H9 (cell line): ENCODE results near the gene SGSM2. TPM values are rescaled to one million over a fixed set of nuclear protein-coding genes. Genes with fewer than 3 reads are reported as not detected.
A peak's percentile ranks its signal among the peaks of the same experiment; 100 is the strongest.

ENCODE experiments used
- DNase-seq: peaks from one replicate; pipeline ENCODE4 v3.0.0-alpha.2; 2017
- H2AFZ ChIP-seq: one replicate; pipeline ENCODE4 v1.6.1; 2013; ENCODE audit warnings: mild to moderate bottlenecking, low read length, control low read depth, moderate library complexity
- H2AK5ac ChIP-seq: 2 replicates; pipeline ENCODE4 v1.6.1; 2013; ENCODE audit warnings: low read length, control low read depth, mixed read lengths; ENCODE audit not compliant: insufficient read length
- H2BK120ac ChIP-seq: one replicate; pipeline ENCODE4 v1.6.1; 2013; ENCODE audit warnings: low read depth, mild to moderate bottlenecking, low read length, control low read depth, inconsistent platforms; ENCODE audit not compliant: poor library complexity, severe bottlenecking
- H2BK12ac ChIP-seq: 2 replicates; pipeline ENCODE4 v1.6.1; 2013; ENCODE audit warnings: low read length, control low read depth, mixed read lengths, low read depth; ENCODE audit not compliant: insufficient read length
- H2BK15ac ChIP-seq: 2 replicates; pipeline ENCODE4 v1.6.1; 2013; ENCODE audit warnings: low read depth, low read length, control low read depth
- H2BK20ac ChIP-seq: one replicate; pipeline ENCODE4 v1.6.1; 2013; ENCODE audit warnings: low read depth, mild to moderate bottlenecking, low read length, control low read depth, inconsistent platforms; ENCODE audit not compliant: poor library complexity, severe bottlenecking
- H2BK5ac ChIP-seq: 2 replicates; pipeline ENCODE4 v1.6.1; 2013; ENCODE audit warnings: low read length, control low read depth, mixed read lengths; ENCODE audit not compliant: insufficient read length
- H3K14ac ChIP-seq: 2 replicates; pipeline ENCODE4 v1.6.1; 2013; ENCODE audit warnings: low read length, control low read depth; ENCODE audit not compliant: insufficient read depth
- H3K18ac ChIP-seq: 2 replicates; pipeline ENCODE4 v1.6.1; 2013; ENCODE audit warnings: low read depth, mild to moderate bottlenecking, mixed read lengths, low read length, control low read depth; ENCODE audit not compliant: insufficient read length
- H3K23ac ChIP-seq: 2 replicates; pipeline ENCODE4 v1.6.1; 2013; ENCODE audit warnings: low read length, control low read depth, mixed read lengths, low read depth; ENCODE audit not compliant: insufficient read length
- H3K23me2 ChIP-seq: 2 replicates; pipeline ENCODE4 v1.6.1; 2013; ENCODE audit warnings: low read depth, mild to moderate bottlenecking, mixed read lengths, low read length, control low read depth; ENCODE audit not compliant: insufficient read length, poor library complexity, severe bottlenecking
- H3K27ac ChIP-seq: 2 replicates; pipeline ENCODE4 v1.5.1; 2013; ENCODE audit warnings: low read length, control low read depth, mixed read lengths, low read depth; ENCODE audit not compliant: insufficient read length
- H3K27me3 ChIP-seq: 2 replicates; pipeline ENCODE4 v1.6.1; 2013; ENCODE audit warnings: low read length, control low read depth, inconsistent platforms; ENCODE audit not compliant: insufficient read depth
- H3K4ac ChIP-seq: 2 replicates; pipeline ENCODE4 v1.6.1; 2013; ENCODE audit warnings: low read depth, mild to moderate bottlenecking, control low read depth, inconsistent platforms, low read length, moderate library complexity
- H3K4me1 ChIP-seq: 2 replicates; pipeline ENCODE4 v1.6.1; 2013; ENCODE audit warnings: low read length, control low read depth, inconsistent platforms; ENCODE audit not compliant: insufficient read depth
- H3K4me2 ChIP-seq: 2 replicates; pipeline ENCODE4 v1.6.1; 2013; ENCODE audit warnings: low read length, control low read depth, mixed read lengths; ENCODE audit not compliant: insufficient read length, insufficient read depth
- H3K56ac ChIP-seq: 2 replicates; pipeline ENCODE4 v1.6.1; 2013; ENCODE audit warnings: low read depth, mild to moderate bottlenecking, mixed read lengths, low read length, control low read depth; ENCODE audit not compliant: insufficient read length
- H3K79me1 ChIP-seq: 2 replicates; pipeline ENCODE4 v1.6.1; 2013; ENCODE audit warnings: low read depth, mild to moderate bottlenecking, moderate library complexity, low read length, control low read depth, inconsistent platforms; ENCODE audit not compliant: insufficient read depth, poor library complexity, severe bottlenecking
- H3K79me2 ChIP-seq: 2 replicates; pipeline ENCODE4 v1.6.1; 2013; ENCODE audit warnings: low read length, control low read depth, inconsistent platforms; ENCODE audit not compliant: insufficient read depth
- H3K9ac ChIP-seq: 2 replicates; pipeline ENCODE4 v1.6.1; 2013; ENCODE audit warnings: low read length, control low read depth, mixed read lengths; ENCODE audit not compliant: insufficient read length; ENCODE audit errors: extremely low read depth
- H3K9me3 ChIP-seq: one replicate; pipeline ENCODE4 v1.6.1; 2013; ENCODE audit warnings: low read depth, low read length, inconsistent platforms; ENCODE audit not compliant: control insufficient read depth
- H3T11ph ChIP-seq: one replicate; pipeline ENCODE4 v1.6.1; 2013; ENCODE audit warnings: mild to moderate bottlenecking, low read length, control low read depth, inconsistent platforms
- H4K20me1 ChIP-seq: one replicate; pipeline ENCODE4 v1.6.1; 2013; ENCODE audit not compliant: control insufficient read depth, insufficient read length, insufficient read depth
- H4K5ac ChIP-seq: 2 replicates; pipeline ENCODE4 v1.6.1; 2013; ENCODE audit warnings: low read depth, mild to moderate bottlenecking, mixed read lengths, low read length, control low read depth; ENCODE audit not compliant: insufficient read length
- H4K8ac ChIP-seq: replicated peaks from 2 replicates; pipeline ENCODE4 v1.6.1; 2013; ENCODE audit warnings: low read length, control low read depth, mixed read lengths, low read depth; ENCODE audit not compliant: insufficient read length
- H4K91ac ChIP-seq: 2 replicates; pipeline ENCODE4 v1.6.1; 2013; ENCODE audit warnings: low read depth, mild to moderate bottlenecking, moderate library complexity, mixed read lengths, low read length, control low read depth; ENCODE audit not compliant: insufficient read length
- H3K27ac Mint-ChIP-seq, 3 experiments: 2 replicates in 2 of 3; 3 replicates in 1 of 3; pipeline ENCODE4 v1.8.0; 2020 to 2021; ENCODE audit warnings: mixed read lengths in 3 of 3, mild to moderate bottlenecking in 1 of 3, moderate library complexity in 1 of 3
- H3K27me3 Mint-ChIP-seq: 2 replicates; pipeline ENCODE4 v1.8.0; 2021; ENCODE audit warnings: low read depth, mild to moderate bottlenecking, moderate library complexity, mixed read lengths
- H3K36me3 Mint-ChIP-seq, 3 experiments: 2 replicates in 2 of 3; 3 replicates in 1 of 3; pipeline ENCODE4 v1.8.0; 2020 to 2021; ENCODE audit warnings: low read depth in 3 of 3, mixed read lengths in 3 of 3; ENCODE audit not compliant: insufficient read depth in 1 of 3
- H3K4me1 Mint-ChIP-seq, 2 experiments: 2 replicates each; pipeline ENCODE4 v1.8.0; 2020; ENCODE audit warnings: mixed read lengths in 2 of 2
- H3K4me3 Mint-ChIP-seq, 2 experiments: 2 replicates in 1 of 2; 3 replicates in 1 of 2; pipeline ENCODE4 v1.8.0; 2020 to 2021; ENCODE audit warnings: mild to moderate bottlenecking in 2 of 2, mixed read lengths in 2 of 2, moderate library complexity in 1 of 2
- H3K9me3 Mint-ChIP-seq, 2 experiments: 2 replicates in 1 of 2; 3 replicates in 1 of 2; pipeline ENCODE4 v1.8.0; 2020; ENCODE audit warnings: mild to moderate bottlenecking in 2 of 2, mixed read lengths in 2 of 2, moderate library complexity in 1 of 2
- CTCF ChIP-seq: fragments of 200-600 bp; sonication (generic); conservative IDR thresholded peaks from 3 replicates; pipeline ENCODE4 v1.8.0; 2021; ENCODE audit warnings: antibody characterized with exemption, mild to moderate bottlenecking
- WGBS: extraction: QIAGEN DNeasy Blood & Tissue Kit; methylation state at CpG from one replicate; pipeline ENCODE4 v1.1.7; 2013; ENCODE audit warnings: missing lambda C conversion rate, low lambda C conversion rate, mixed read lengths; ENCODE audit not compliant: insufficient read length; ENCODE audit errors: extremely low coverage; 5-methylcytosine and 5-hydroxymethylcytosine counted together
- total RNA-seq: library from RNA; stranded (reverse); gene quantifications from 2 replicates; pipeline ENCODE4 v1.2.1, GENCODE V29; 2021

SGSM2 gene
- total RNA-seq, 1 experiment from 2014 or later = 45.6 TPM

GRCh38 chr17:2344528-2344927, 7.2 kb downstream of the SGSM2 start:
- Histone ChIP-seq H2BK20ac (no peak overlapping the region), H3K18ac (no peak overlapping the region), H3T11ph (no peak overlapping the region), H3K4ac (no peak overlapping the region), H4K8ac (no peak overlapping the region), H3K9me3 (no peaks in the 10 kb centered on the region), H3K14ac (no peak overlapping the region), H3K79me1 (no peaks in the 10 kb centered on the region), H4K91ac (no peak overlapping the region), H2BK5ac (no peak overlapping the region), H3K56ac (no peak overlapping the region), H4K5ac (no peak overlapping the region), H3K23me2 (peaks cover 5% of the 10 kb centered on the region), H3K23ac (no peak overlapping the region), H2BK12ac (no peak overlapping the region), H2BK120ac (no peak overlapping the region), H3K79me2 (no peaks in the 10 kb centered on the region), H2BK15ac (no peak overlapping the region), H4K20me1 (no peaks in the 10 kb centered on the region), H3K27ac (no peak overlapping the region), H2AK5ac (no peak overlapping the region), H3K9ac (no peak overlapping the region), H3K4me2 (no peak overlapping the region), H2AFZ (no peak overlapping the region), H3K4me1 (peaks cover 4% of the 10 kb centered on the region), H3K27me3 (no peaks in the 10 kb centered on the region)
- Mint-ChIP-seq H3K9me3 (no peaks in the 10 kb centered on the region), H3K4me1 (peaks cover 19 to 23% of the 10 kb centered on the region in 2 experiments), H3K27me3 (no peaks in the 10 kb centered on the region), H3K36me3 (peaks cover 5 to 18% (median 15%) of the 10 kb centered on the region in 3 experiments; a peak in 6 of 7 replicates), H3K4me3 (no peak overlapping the region), H3K27ac (peak overlapping the region in 2 of 3 experiments; percentile 18 to 32; a peak in 1 of 7 replicates)
- no CpG with 5 or more reads among the region's 10 CpGs for WGBS
- DNase-seq = no peak
- no peak for TF ChIP-seq CTCF
